B cell (primary cell): Measurements from ENCODE around the gene BACH2. TPM values are rescaled to one million over a fixed set of nuclear protein-coding genes. Genes with fewer than 3 reads are reported as not detected.
A peak's percentile ranks its signal among the peaks of the same experiment; 100 is the strongest.

ENCODE experiments used
- ATAC-seq: fragments of 200-7000 bp; cut with Tn5 transposase; one replicate; pipeline ENCODE4 v1.10.0; 2021; ENCODE audit warnings: low read depth, mild to moderate bottlenecking, moderate number of reproducible peaks, moderate library complexity
- CTCF ChIA-PET: fragments of 350-600 bp; sonication (Branson Sonifier 250); formaldehyde crosslinking; loops from one replicate; lab custom pipeline; 2021; ENCODE audit warnings: antibody characterized with exemption, inconsistent platforms; lab: Charles Lee
- POLR2A ChIA-PET: fragments of 350-600 bp; sonication (Branson Sonifier 250); formaldehyde crosslinking; loops from one replicate; lab custom pipeline; 2021; ENCODE audit warnings: antibody characterized with exemption; lab: Charles Lee
- DNase-seq: peaks from one replicate; pipeline ENCODE4 v3.0.0; 2013
- H2AFZ ChIP-seq: 2 replicates; pipeline ENCODE4 v1.6.1; 2012; ENCODE audit warnings: mild to moderate bottlenecking, low read depth, low read length; ENCODE audit not compliant: insufficient read depth, poor library complexity, severe bottlenecking
- H3K27ac ChIP-seq, 2 donors: 1 replicate in 1 of 2; 2 replicates in 1 of 2; pipeline ENCODE4 v1.5.1; 2012 to 2013; ENCODE audit warnings: low read length in 2 of 2, mild to moderate bottlenecking in 2 of 2, moderate library complexity in 1 of 2
- H3K27me3 ChIP-seq, 4 experiments: fragments of 200-600 bp in 1 of 4; sonication (generic) in 1 of 4; replicated peaks in 1 of 4; 1 replicate in 2 of 4; 2 replicates in 2 of 4; pipeline versions ENCODE4 v1.6.1 to v1.7.0; 2013 to 2016; ENCODE audit warnings: low read length in 3 of 4, mild to moderate bottlenecking in 2 of 4, mixed read lengths in 1 of 4, moderate library complexity in 1 of 4; ENCODE audit not compliant: insufficient read depth in 4 of 4, control insufficient read depth in 3 of 4; ENCODE audit errors: control extremely low read depth in 1 of 4
- H3K36me3 ChIP-seq, 2 experiments: replicated peaks in 1 of 2; 1 replicate in 1 of 2; 2 replicates in 1 of 2; pipeline versions ENCODE4 v1.6.1 to v1.7.1; 2013; ENCODE audit warnings: low read length in 1 of 2; ENCODE audit not compliant: insufficient read depth in 2 of 2, control insufficient read depth in 1 of 2; ENCODE audit errors: control extremely low read depth in 1 of 2, extremely low read depth in 1 of 2
- H3K4me1 ChIP-seq, 2 donors: fragments of 200-600 bp in 1 of 2; sonication (generic) in 1 of 2; 1 replicate in 1 of 2; 2 replicates in 1 of 2; pipeline versions ENCODE4 v1.5.1 to v1.6.1; 2013 to 2017; ENCODE audit warnings: low read length in 2 of 2; ENCODE audit not compliant: control insufficient read depth in 2 of 2, insufficient read depth in 2 of 2
- H3K4me2 ChIP-seq: replicated peaks from 2 replicates; pipeline ENCODE3; 2012; ENCODE audit warnings: mild to moderate bottlenecking, low read depth, low read length; ENCODE audit not compliant: poor library complexity, severe bottlenecking
- H3K4me3 ChIP-seq, 5 experiments: fragments of 200-600 bp in 1 of 5; sonication (generic) in 1 of 5; 1 replicate in 3 of 5; 2 replicates in 2 of 5; pipeline versions ENCODE4 v1.5.1 to v1.7.0; 2011 to 2016; ENCODE audit warnings: low read length in 4 of 5, mild to moderate bottlenecking in 4 of 5, low read depth in 2 of 5, control low read depth in 1 of 5, moderate library complexity in 1 of 5; ENCODE audit not compliant: insufficient read depth in 1 of 5; ENCODE audit errors: control extremely low read depth in 1 of 5, extremely low read depth in 1 of 5
- H3K79me2 ChIP-seq: fragments of 200-600 bp; sonication (generic); one replicate; pipeline ENCODE4 v1.6.0; 2016; ENCODE audit warnings: low read length; ENCODE audit not compliant: control insufficient read depth, insufficient read depth
- H3K9ac ChIP-seq: fragments of 200-600 bp; sonication (generic); 2 replicates; pipeline ENCODE4 v1.6.1; 2017; ENCODE audit warnings: mild to moderate bottlenecking, low read length, moderate library complexity
- H3K9me3 ChIP-seq, 3 donors: one replicate each; pipeline versions ENCODE4 v1.6.1 to v1.7.1; 2013; ENCODE audit warnings: low read length in 2 of 3; ENCODE audit not compliant: control insufficient read depth in 2 of 3, insufficient read depth in 1 of 3; ENCODE audit errors: control extremely low read depth in 1 of 3
- H4K20me1 ChIP-seq: 2 replicates; pipeline ENCODE4 v1.6.0; 2012; ENCODE audit warnings: mild to moderate bottlenecking, low read length; ENCODE audit not compliant: insufficient read depth, control insufficient read depth, poor library complexity, severe bottlenecking
- H3K27ac Mint-ChIP-seq: one replicate; pipeline ENCODE4 v1.8.0; 2021; ENCODE audit warnings: mixed read lengths
- H3K27me3 Mint-ChIP-seq: one replicate; pipeline ENCODE4 v1.8.0; 2021; ENCODE audit warnings: mixed read lengths
- H3K4me1 Mint-ChIP-seq: one replicate; pipeline ENCODE4 v1.8.0; 2021; ENCODE audit warnings: mixed read lengths
- H3K4me3 Mint-ChIP-seq: one replicate; pipeline ENCODE4 v1.8.0; 2021; ENCODE audit warnings: mixed read lengths
- H3K9me3 Mint-ChIP-seq: one replicate; pipeline ENCODE4 v1.8.0; 2022; ENCODE audit warnings: mixed read lengths; ENCODE audit not compliant: insufficient read depth
- CTCF ChIP-seq: fragments of 200-600 bp; IDR thresholded peaks from one replicate; pipeline ENCODE4 v1.8.0; 2022; ENCODE audit warnings: antibody characterized with exemption, mild to moderate bottlenecking
- EZH2 ChIP-seq: IDR thresholded peaks from 2 replicates; pipeline ENCODE4 v1.6.1; 2012; ENCODE audit warnings: borderline replicate concordance, low read depth, mild to moderate bottlenecking, moderate library complexity, low read length; ENCODE audit not compliant: insufficient read depth, poor library complexity, severe bottlenecking
- WGBS: methylation state at CpG from one replicate; pipeline ENCODE4 v1.1.5; 2013; ENCODE audit warnings: missing lambda C conversion rate; ENCODE audit not compliant: insufficient coverage; 5-methylcytosine and 5-hydroxymethylcytosine counted together
- intact Hi-C: fragments of 100-400 bp; cut with micrococcal nuclease; formaldehyde crosslinking; loops from one replicate; pipeline ENCODE4 v1.10.0; 2022
- polyA plus RNA-seq: library from polyadenylated mRNA; depleted of rRNA; stranded (reverse); fragments of >200 nt; gene quantifications from 2 replicates; pipeline ENCODE4 v1.2.3, GENCODE V29; 2012
- total RNA-seq, 2 donors: library from RNA; stranded (reverse); fragments of 120-200 nt in 1 of 2; gene quantifications; 1 replicate in 1 of 2; 2 replicates in 1 of 2; pipeline versions ENCODE4 v1.2.3 to v1.2.4, GENCODE V29; 2013 to 2022

BACH2 gene
- total and polyA plus RNA-seq, 2 donors (not counting 1 experiment from before 2014, with no cell fraction given), result 41.1 to 235 TPM

GRCh38 chr6:90095145-90095544 lies 201.5 kb downstream of the BACH2 start:
- ATAC-seq, result no peak

GRCh38 chr6:90093558-90094073 lies 203.0 kb downstream of the BACH2 start:
- no peaks in the 10 kb centered on the region for H3K9me3 ChIP-seq
- no peaks in the 10 kb centered on the region for H3K27me3 ChIP-seq
- peaks cover 83% of the 10 kb centered on the region for H3K79me2 ChIP-seq
- H3K4me3 ChIP-seq, result no peak overlapping the region
- CTCF ChIA-PET, result interaction anchor here (0.6 kb wide), 1 partner anchor 153 kb away, joined by 3 read pairs; no protein-coding TSS in a partner anchor
- Mint-ChIP-seq H3K27ac (peak overlapping the region; percentile 58), H3K9me3 (no peaks in the 10 kb centered on the region), H3K27me3 (no peaks in the 10 kb centered on the region), H3K4me1 (peaks cover 66% of the 10 kb centered on the region), H3K4me3 (peak overlapping the region; percentile 6)
- DNase-seq (no peak), ATAC-seq (no peak)
- peaks cover 45 to 52% of the 10 kb centered on the region in 2 donors for H3K4me1 ChIP-seq
- WGBS, result 60% methylated on average over 1 of the region's 3 CpGs
- H3K9ac ChIP-seq, result no peak overlapping the region
- H3K4me2 ChIP-seq, result no peak overlapping the region
- H2AFZ ChIP-seq, result no peak overlapping the region
- H4K20me1 ChIP-seq, result peaks cover 91% of the 10 kb centered on the region
- TF ChIP-seq CTCF (no peak), EZH2 (no peak)
- intact Hi-C loops, result no loop called here
- peaks cover 9 to 11% of the 10 kb centered on the region in 2 experiments for H3K36me3 ChIP-seq
- POLR2A ChIA-PET, result no interaction called here
- peak overlapping the region in 1 of 2 donors; percentile 56 for H3K27ac ChIP-seq

More at GRCh38 chr6:90095145-90095544, 201.5 kb downstream of the BACH2 start:
- Histone ChIP-seq H3K9ac (no peak overlapping the region), H3K4me1 (peaks cover 52 to 67% of the 10 kb centered on the region in 2 donors), H3K27ac (peak overlapping the region in 1 of 2 donors; percentile 41), H2AFZ (no peak overlapping the region), H4K20me1 (peaks cover 96% of the 10 kb centered on the region), H3K27me3 (no peaks in the 10 kb centered on the region), H3K9me3 (no peaks in the 10 kb centered on the region), H3K79me2 (peaks cover 91% of the 10 kb centered on the region), H3K36me3 (peaks cover 4 to 6% of the 10 kb centered on the region in 2 experiments), H3K4me3 (no peak overlapping the region), H3K4me2 (no peak overlapping the region)
- ChIA-PET CTCF (interaction anchor here (0.7 to 1.7 kb wide), 4 partner anchors 116 to 384 kb away, joined by 3 to 4 read pairs (median 3); no protein-coding TSS in a partner anchor), POLR2A (interaction anchor here (0.7 kb wide), 1 partner anchor 226 kb away, joined by 5 read pairs; no protein-coding TSS in a partner anchor)
- no peak for TF ChIP-seq EZH2
- intact Hi-C loops, result no loop called here
- Mint-ChIP-seq H3K27ac (peak overlapping the region; percentile 4), H3K27me3 (no peaks in the 10 kb centered on the region), H3K4me1 (peaks cover 78% of the 10 kb centered on the region), H3K9me3 (no peaks in the 10 kb centered on the region), H3K4me3 (peak overlapping the region; percentile 35)
- WGBS, result no CpG with 5 or more reads among the region's 2 CpGs
- no peak for DNase-seq
